Activated effector memory CD4-positive, alpha-beta T cell treated with Interleukin-2 at 50 U/mL for 16 hours (primary cell): ENCODE measurements around the gene NTN4.
"Not testable (repeated sequence)": the region's sequence is repeated elsewhere in the genome, so short reads cannot be mapped to it uniquely, and the experiment has no call there.

Experiments used
- DNase-seq: peaks from one replicate; pipeline ENCODE4 v3.0.0-alpha.2; 2020

The NTN4 gene

GRCh38 chr12:95790033-95790916 is at the start of gene NTN4:
Gene NTN4 (minus strand): TSS chr12:95790764. CDS start chr12:95790309, 455 bp downstream.
- DNase-seq, result no peak

DNA sequence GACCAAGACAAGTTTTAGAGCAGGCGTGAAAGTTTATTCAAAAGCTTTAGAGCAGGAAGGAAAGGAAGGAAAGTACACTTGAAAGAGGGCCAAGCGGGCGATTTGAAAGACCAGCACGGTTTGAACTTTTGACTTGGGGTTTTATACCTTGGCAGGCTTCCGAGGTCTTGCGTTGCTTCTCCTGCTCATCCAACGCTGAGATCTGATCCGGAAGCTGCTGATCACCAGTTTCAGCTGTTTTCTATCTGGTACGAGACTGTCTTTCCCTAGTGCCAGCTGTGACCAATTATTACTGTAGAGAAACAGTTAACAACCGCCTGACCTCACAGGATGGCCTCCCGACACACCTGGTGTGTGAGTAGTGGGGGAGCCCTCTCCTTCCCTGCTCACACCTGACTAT is 47.6 kb upstream of the NTN4 start:
- DNase-seq, result no peak

DNA sequence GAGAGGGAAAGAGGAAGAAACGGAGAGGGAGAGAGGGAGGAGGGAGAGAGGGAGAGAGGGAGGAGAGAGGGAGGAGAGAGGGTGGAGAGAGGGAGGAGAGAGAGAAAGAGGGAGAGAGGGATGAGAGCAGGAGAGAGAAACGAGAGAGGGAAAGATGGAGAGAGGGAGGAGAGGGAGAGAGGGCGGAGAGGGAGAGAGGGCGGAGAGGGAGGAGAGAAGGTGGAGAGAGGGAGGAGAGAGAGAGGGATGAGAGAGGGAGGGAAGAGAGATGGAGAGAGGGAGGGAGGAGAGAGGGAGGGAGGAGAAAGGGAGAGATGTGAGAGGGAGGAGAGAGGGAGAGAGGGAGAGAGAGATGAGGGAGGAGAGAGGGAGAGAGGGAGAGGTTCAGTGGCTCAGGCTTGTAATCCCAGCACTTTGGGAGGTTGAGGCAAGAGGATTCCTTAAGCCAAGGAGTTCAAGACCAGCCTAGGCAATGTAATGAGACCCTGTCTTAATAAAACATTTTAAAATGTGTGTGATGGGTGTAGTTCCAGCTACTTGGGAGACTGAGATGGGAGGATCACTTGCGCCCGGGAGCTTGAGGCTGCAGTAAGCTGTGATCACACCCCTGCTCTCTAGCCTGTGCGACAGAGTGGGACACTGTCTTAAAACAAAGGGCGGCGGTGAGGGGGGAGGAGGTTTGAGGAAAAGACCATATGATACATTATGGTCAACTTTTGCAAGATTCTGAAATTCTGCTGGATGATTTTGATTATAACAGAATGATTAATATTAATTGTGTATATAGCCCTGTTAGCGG is 46.9 kb upstream of the NTN4 start:
- DNase-seq, result no peak

DNA sequence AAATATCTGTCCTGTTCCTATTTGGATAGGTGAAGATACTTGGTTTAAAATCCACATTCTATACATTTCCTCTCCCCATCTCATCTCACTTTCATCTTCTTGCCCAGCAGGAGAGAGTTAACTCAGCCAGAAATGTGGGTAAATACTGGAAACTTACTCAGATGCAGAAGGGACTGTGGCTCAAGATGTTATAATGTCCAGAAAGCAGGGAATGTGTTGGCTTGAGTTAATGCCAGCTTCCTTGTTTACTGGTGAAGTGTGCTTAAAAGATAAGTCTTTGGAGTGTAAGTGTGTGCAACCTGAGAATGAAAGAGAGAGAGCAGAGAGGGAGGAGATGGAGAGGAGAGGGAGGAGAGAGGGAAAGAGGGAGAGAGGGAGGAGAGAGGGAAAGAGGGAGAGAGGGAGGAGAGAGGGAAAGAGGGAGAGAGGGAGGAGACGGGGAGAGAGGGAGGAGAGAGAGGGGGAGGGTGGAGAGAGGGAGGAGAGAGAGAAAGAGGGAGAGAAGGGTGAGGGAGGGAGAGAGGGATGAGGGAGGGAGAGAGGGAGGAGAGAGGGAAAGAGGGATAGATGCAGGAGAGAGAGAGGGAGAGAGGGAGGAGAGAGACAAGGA is 46.2 kb upstream of the NTN4 start:
- DNase-seq, result no peak

GRCh38 chr12:95836185-95836609 is 45.6 kb upstream of the NTN4 start:
- no peak for DNase-seq

DNA sequence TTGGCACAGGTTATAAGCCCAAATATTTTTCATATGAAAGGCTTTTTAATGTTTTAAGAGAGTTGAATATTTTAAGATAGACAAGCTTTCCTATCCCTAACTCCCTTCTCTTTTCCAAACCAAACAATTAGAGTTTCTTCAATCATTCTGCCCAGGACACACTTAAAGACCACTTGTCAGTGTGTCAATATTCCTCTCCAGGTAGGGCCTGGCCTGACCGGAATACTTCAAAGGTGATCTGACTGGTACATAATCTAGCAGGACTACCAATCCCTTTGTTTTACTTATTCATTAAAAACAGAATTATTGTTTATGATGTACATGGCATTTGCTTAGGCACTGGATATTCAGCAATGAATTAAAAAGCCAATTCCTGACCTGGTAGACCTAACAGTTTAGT is 44.0 kb upstream of the NTN4 start:
- DNase-seq, result no peak

- DNase-seq, result no peak
Measured at GRCh38 chr12:95830335-95831089, 39.9 kb upstream of the NTN4 start.

DNA sequence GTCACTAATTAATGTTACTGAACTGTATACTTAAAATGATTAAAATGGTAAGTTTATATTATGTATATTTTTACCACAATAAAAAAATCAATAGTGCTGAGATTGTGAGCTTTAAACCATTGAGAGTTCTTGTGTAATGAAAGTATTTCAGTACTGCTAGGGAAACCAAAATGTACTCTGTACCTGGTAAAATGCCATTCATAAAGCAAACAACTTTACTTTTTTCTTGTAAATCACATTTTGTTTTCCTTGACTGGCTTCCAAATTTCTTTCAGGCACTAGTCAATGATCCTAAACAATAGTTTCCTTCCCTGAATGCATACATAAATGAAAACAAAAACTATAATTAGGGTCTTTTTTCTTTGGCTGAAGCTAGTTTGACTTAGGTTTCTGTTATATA is 38.8 kb upstream of the NTN4 start:
- no peak for DNase-seq

- no peak for DNase-seq
Measured at GRCh38 chr12:95820096-95820703, 29.6 kb upstream of the NTN4 start.

GRCh38 chr12:95815632-95816212 is 25.2 kb upstream of the NTN4 start:
- no peak for DNase-seq

GRCh38 chr12:95812155-95812554 is 21.6 kb upstream of the NTN4 start:
- not testable (repeated sequence) for DNase-seq

DNA sequence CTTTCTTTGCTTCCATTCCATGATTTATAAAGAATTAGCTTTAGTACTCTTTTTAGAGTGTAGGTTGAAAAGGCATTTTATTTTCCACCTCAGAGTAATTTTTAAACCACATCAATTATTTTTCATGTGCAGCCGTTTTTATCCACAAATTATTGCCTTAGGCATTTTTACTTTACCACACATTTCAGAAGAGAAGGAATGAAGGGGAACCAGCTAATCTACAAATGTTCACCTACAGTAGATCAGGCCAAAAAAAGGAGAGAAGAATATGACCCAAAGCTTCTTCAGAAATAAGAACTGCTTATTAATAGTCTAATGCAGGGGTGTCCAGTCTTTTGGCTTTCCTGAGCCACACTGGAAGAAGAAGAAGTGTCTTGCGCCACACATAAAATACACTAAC is 19.8 kb upstream of the NTN4 start:
- no peak for DNase-seq

- no peak for DNase-seq
Measured at GRCh38 chr12:95809000-95809680, 18.6 kb upstream of the NTN4 start.

DNA sequence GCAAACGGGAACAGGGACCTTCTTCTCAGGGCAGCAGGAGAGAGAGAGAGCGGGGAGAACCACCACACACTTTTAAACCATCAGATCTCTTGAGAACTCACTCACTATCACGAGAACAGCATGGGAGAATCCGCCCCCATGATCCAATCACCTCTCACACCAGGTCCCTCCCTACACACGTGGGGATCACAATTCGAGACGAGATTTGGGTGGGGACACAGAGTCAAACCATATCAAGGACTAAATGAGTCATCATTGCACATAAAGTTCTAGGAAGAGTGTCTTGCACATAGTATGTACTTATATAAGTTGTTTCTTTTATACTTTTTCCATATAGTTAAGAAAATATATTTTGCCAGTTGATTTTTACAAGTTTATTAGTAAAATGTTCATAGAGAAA is 17.6 kb upstream of the NTN4 start:
- DNase-seq, result no peak

GRCh38 chr12:95805864-95806671 is 15.5 kb upstream of the NTN4 start:
- no peak for DNase-seq

GRCh38 chr12:95804291-95804690 is 13.7 kb upstream of the NTN4 start:
- DNase-seq, result no peak

- DNase-seq, result no peak
Measured at GRCh38 chr12:95803817-95804216, 13.3 kb upstream of the NTN4 start.

- DNase-seq, result no peak
Measured at GRCh38 chr12:95802482-95803270, 12.1 kb upstream of the NTN4 start.

GRCh38 chr12:95796982-95797289 is 6.4 kb upstream of the NTN4 start:
- no peak for DNase-seq
